Measurements from ENCODE around the gene FUT6. TPM values are rescaled to one million over a fixed set of nuclear protein-coding genes. Genes with fewer than 3 reads are reported as not detected.
A peak's percentile ranks its signal among the peaks of the same experiment; 100 is the strongest.

The FUT6 gene
- total and polyA plus RNA-seq, 5 experiments from 2014 or later: not detected

DNA sequence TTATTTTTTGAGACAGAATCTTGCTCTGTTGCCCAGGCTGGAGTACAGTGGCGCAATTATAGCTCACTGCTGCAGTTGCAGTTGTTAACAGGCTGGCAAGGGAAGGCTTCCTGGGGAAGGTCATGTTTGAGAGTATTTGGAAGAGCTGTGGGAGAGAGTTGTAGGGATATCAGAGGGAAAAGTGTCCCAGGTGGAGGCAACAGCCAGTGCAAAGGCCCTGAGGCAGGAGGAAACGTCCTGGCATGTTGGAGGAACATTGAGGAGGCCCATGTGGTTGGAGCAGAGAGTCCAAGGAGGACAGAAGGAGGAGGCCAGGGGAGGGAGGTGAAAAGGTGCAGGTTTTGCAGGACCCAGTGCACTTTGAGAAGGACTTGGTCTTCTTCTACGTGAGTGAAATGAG lies 46.3 kb downstream of the FUT6 start:
- ATAC-seq (no peak), DNase-seq (no peak)
- peaks cover 11 to 19% (median 15%) of the 10 kb centered on the region in 4 donors for H3K4me1 Mint-ChIP-seq
- POLR2A ChIA-PET: interaction anchor here (0.7 to 2.1 kb wide), 3 partner anchors 34 to 185 kb away, joined by 3 to 8 read pairs (median 5); partner anchors contain the start of gene RANBP3
- H3K27me3 Mint-ChIP-seq: peaks cover 0 to 10% (median 3%) of the 10 kb centered on the region in 5 donors
- no peak overlapping the region for H3K4me3 Mint-ChIP-seq
- H3K36me3 Mint-ChIP-seq: peaks cover 4 to 22% (median 7%) of the 10 kb centered on the region in 3 donors
- H3K27ac Mint-ChIP-seq: peak overlapping the region in 1 of 10 donors; percentile 46
- peaks cover 0 to 3% (median 0%) of the 10 kb centered on the region in 9 donors for H3K9me3 Mint-ChIP-seq

DNA sequence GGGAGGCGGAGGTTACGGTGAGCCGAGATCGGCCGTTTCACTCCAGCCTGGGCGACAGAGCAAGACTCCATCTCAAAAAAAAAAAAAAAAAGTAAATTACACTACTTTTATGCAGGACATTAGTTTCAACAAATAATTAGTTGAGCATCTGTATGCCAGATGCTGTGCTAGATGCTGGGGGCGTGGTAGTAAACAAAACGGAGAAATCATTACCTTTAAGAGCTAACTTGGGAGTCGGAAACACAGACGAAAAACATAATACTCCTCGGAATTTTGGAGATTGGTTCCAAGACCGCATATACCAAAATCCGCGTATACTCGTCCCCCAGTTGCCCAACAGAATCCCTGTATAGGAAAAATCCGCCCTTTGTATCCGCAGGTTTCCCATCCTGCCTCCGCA lies 47.3 kb downstream of the FUT6 start:
- peak overlapping the region in 4 of 10 donors; percentile 28 to 57 (median 52) for H3K27ac Mint-ChIP-seq
- H3K4me3 Mint-ChIP-seq: no peak overlapping the region
- ATAC-seq: no peak
- DNase-seq: no peak
- peaks cover 0 to 3% (median 0%) of the 10 kb centered on the region in 9 donors for H3K9me3 Mint-ChIP-seq
- H3K4me1 Mint-ChIP-seq: peaks cover 11 to 21% (median 16%) of the 10 kb centered on the region in 4 donors
- peaks cover 0 to 7% (median 0%) of the 10 kb centered on the region in 5 donors for H3K27me3 Mint-ChIP-seq
- H3K36me3 Mint-ChIP-seq: peaks cover 4 to 26% (median 7%) of the 10 kb centered on the region in 3 donors
- POLR2A ChIA-PET: interaction anchor here (1.5 to 2.9 kb wide), 4 partner anchors 36 to 1067 kb away, joined by 3 to 19 read pairs (median 9); partner anchors contain the start of genes NDUFA11, RANBP3 and VMAC

DNA sequence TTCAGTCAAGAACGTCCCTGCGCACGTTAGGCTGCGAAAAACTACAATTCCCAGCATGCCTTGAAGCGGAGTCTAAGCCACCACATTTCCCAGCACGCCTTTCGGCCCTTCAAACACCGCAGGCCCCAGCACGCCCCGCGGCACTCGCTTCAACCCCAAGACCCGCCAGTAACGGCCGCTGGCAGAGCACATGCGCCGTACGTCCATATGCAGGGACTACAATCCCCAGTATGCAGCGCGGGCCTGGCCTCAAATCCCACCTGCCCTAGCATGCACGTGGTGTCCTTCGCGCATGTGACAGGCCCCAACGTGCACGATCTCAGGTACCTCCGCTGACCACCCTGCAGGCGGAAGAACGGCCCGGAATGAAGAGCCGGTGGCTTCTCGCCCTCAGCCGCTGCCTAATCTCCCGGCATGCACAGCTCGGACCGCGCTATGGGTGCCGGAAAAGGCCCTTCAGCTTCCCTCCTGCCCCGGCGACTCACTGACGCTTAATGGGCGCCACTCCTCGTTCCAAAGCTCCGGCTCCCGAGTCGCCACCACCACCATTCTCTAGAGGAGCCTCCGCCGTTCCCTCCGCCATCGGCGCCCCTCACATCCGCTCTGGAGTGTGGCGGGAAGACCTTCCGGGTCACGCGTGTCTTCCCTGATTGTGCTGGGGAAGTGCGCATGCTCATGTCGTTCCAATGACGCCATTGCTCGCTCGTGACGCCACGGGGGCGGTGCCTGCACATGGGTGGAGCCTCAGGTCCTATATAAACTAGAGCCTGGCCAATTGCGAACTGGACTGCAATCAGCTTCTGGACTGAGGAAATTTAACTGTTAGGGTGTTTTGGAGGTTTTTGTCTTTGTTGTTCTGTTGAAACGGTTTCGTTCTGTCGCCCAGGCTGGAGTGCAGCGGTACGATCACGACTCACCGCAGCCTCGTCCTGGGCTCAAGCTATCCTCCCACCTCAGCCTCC lies 48.7 kb downstream of the FUT6 start, which contains the start of gene DUS3L:
Gene DUS3L, minus strand, starts transcription at position 605 of the 962 bp plus-strand sequence. Its CDS starts 22 bp downstream, at position 583.
- Mint-ChIP-seq H3K9me3 (peaks cover 0 to 3% (median 0%) of the 10 kb centered on the region in 9 donors), H3K4me3 (peak within 1 kb of the TSS; percentile 92 to 100 (median 99)), H3K4me1 (peaks cover 13 to 21% (median 16%) of the 10 kb centered on the region in 4 donors), H3K27me3 (peaks cover 0 to 2% (median 0%) of the 10 kb centered on the region in 5 donors), H3K36me3 (peaks cover 4 to 36% (median 12%) of the 10 kb centered on the region in 3 donors), H3K27ac (peak within 1 kb of the TSS; percentile 99 to 100 (median 100))
- ATAC-seq: peak; percentile 92 to 93
- peak; percentile 90 to 98 (median 95) for DNase-seq
- POLR2A ChIA-PET: interaction anchor here (0.7 to 2.9 kb wide), 12 partner anchors 13 to 1066 kb away, joined by 3 to 19 read pairs (median 4); partner anchors contain the start of genes CATSPERD, GPR108, LONP1 and NDUFA11

DNA sequence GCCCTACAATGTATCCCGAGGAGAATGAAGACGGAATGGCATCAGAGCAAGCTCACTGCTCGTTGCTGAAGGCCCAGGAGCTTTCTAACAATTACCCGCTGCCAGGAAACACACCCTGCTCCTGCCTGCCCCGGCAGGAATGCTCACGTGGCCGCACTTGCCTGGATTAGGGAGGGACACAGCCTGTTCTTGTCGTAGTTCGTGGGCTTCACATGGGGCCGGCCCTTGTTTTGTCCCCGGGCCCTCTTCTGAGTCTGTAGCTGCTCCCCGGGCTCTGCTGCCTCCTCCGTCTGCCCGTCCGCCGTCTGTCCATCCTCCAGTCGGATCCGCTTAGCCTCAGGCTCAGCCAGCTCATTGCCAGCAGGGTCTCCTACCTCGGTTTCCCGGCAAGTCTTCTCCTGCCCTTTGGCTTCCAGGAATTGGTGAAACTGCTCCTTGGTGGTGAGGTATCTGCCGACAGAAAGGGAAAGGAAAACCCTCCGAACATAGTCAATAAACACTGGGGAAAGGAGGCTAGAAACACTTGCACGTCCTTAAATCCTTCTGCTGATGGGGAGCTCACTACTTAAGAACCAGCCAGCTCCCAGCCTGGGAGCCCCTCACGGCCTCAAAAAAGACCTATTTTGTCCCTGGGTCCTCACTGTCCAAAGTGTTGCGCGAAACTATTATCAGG lies 49.5 kb downstream of the FUT6 start:
- DNase-seq (no peak), ATAC-seq (no peak)
- Mint-ChIP-seq H3K27me3 (peaks cover 0 to 2% (median 0%) of the 10 kb centered on the region in 5 donors), H3K4me3 (peak overlapping the region; percentile 92 to 100 (median 99)), H3K9me3 (peaks cover 0 to 3% (median 0%) of the 10 kb centered on the region in 9 donors), H3K36me3 (peaks cover 4 to 39% (median 13%) of the 10 kb centered on the region in 3 donors), H3K27ac (peak overlapping the region; percentile 99 to 100 (median 100)), H3K4me1 (peaks cover 13 to 21% (median 16%) of the 10 kb centered on the region in 4 donors)
- POLR2A ChIA-PET: interaction anchor here (0.7 to 2.9 kb wide), 7 partner anchors 38 to 947 kb away, joined by 3 to 19 read pairs (median 4); partner anchors contain the start of genes CATSPERD, GPR108, LONP1 and NDUFA11

DNA sequence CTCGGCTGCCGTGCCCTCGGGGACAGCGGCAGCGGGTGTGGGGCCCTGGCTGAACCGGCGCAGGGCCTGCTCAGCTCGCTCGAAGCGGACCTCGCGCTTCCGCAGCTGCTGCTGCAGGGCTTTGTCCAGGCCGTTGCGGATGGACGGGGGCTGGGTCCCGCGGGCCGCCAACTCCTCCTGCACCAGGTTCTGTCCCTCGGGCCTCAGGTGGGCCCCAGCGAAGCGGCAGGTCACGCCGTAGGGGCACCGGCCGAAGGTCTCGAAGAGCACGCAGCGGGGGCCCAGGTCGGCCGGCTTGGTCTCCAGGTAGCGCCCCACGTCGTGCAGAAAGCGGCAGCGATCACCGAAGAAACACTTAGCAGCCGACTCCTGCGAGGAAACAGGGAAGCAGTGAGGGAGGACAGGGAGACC lies 50.1 kb downstream of the FUT6 start:
- DNase-seq (no peak), ATAC-seq (no peak)
- POLR2A ChIA-PET: interaction anchor here (1.0 to 2.9 kb wide), 3 partner anchors 39 to 100 kb away, joined by 3 to 14 read pairs (median 13); partner anchors contain the start of genes CATSPERD, LONP1 and RPL36
- H3K4me3 Mint-ChIP-seq: peak overlapping the region in 2 of 10 donors; percentile 61 to 74
- peaks cover 13 to 21% (median 16%) of the 10 kb centered on the region in 4 donors for H3K4me1 Mint-ChIP-seq
- H3K27me3 Mint-ChIP-seq: peaks cover 0 to 2% (median 0%) of the 10 kb centered on the region in 5 donors
- H3K36me3 Mint-ChIP-seq: peaks cover 4 to 39% (median 13%) of the 10 kb centered on the region in 3 donors
- H3K9me3 Mint-ChIP-seq: peaks cover 0 to 3% (median 0%) of the 10 kb centered on the region in 9 donors
- H3K27ac Mint-ChIP-seq: peak overlapping the region in 2 of 10 donors; percentile 51 to 100

DNA sequence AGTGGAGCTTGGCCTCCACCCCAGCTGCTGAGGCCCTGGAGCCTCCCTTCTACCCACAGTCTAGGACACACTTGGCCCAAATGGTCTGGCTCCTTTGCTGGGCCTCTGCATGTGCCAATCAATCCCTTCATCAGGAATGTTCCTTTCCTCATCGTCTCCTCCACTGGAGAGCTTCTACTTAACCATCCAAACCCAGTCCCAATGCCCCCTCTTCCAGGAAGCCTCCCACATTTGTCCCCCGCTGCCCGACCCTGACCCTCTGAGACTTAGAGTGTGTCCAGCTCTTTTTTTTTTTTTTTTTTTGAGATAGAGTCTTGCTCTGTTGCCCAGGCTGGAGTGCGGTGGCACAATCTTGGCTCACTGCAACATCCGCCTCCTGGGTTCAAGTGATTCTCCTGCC lies 51.1 kb downstream of the FUT6 start:
- peak overlapping the region in 4 of 10 donors; percentile 8 to 87 (median 40) for H3K27ac Mint-ChIP-seq
- POLR2A ChIA-PET: interaction anchor here (0.6 to 1.0 kb wide), 2 partner anchors 68 to 1012 kb away, joined by 4 read pairs; partner anchors contain the start of genes CATSPERD and LONP1
- DNase-seq (no peak), ATAC-seq (no peak)
- peaks cover 0 to 2% (median 0%) of the 10 kb centered on the region in 5 donors for H3K27me3 Mint-ChIP-seq
- peak overlapping the region in 1 of 10 donors; percentile 18 for H3K4me3 Mint-ChIP-seq
- peaks cover 4 to 43% (median 13%) of the 10 kb centered on the region in 3 donors for H3K36me3 Mint-ChIP-seq
- peaks cover 13 to 21% (median 16%) of the 10 kb centered on the region in 4 donors for H3K4me1 Mint-ChIP-seq
- peaks cover 0 to 3% (median 0%) of the 10 kb centered on the region in 9 donors for H3K9me3 Mint-ChIP-seq

DNA sequence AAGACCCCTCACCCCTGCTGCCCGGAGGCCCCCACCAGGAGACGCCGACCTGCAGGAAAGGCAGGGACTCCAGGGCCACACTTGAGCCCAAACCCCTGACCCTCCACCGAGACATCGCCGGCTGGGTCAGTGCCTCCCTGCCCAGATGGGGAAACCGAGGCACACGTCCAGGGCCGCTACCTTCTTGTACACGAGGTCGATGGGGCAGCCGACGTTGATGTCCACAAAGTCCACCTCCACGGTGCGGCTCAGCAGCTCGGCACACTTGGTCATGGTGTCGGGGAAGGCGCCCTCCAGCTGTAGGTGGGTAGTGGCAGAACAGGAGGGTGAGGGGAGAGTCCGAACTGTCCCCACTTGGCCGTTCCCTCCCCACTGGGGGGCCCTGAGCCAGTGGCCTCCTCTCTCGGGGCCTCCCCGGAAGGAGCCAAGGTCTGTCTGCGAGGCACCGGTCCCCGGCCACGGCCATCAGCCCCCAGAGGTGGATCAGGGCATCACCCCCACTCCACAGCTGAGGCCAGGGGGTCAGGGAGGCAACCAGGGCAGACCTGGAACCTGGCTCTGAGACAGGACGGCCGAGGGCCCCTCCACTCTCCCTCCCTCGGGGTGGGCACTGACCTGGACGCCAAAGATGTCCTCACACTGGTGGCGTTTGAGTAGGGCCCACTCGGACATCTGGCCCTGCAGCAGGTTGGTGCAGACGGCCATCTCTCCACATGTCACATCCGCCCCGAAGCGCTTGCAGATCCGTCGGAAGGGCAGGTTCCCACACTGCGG lies 51.9 kb downstream of the FUT6 start:
- Mint-ChIP-seq H3K27ac (no peak overlapping the region), H3K4me3 (no peak overlapping the region), H3K36me3 (peaks cover 4 to 43% (median 13%) of the 10 kb centered on the region in 3 donors), H3K27me3 (peaks cover 0 to 2% (median 0%) of the 10 kb centered on the region in 5 donors), H3K4me1 (peaks cover 13 to 21% (median 16%) of the 10 kb centered on the region in 4 donors), H3K9me3 (peaks cover 0 to 3% (median 0%) of the 10 kb centered on the region in 9 donors)
- POLR2A ChIA-PET: no interaction called here
- DNase-seq (no peak), ATAC-seq (no peak)

DNA sequence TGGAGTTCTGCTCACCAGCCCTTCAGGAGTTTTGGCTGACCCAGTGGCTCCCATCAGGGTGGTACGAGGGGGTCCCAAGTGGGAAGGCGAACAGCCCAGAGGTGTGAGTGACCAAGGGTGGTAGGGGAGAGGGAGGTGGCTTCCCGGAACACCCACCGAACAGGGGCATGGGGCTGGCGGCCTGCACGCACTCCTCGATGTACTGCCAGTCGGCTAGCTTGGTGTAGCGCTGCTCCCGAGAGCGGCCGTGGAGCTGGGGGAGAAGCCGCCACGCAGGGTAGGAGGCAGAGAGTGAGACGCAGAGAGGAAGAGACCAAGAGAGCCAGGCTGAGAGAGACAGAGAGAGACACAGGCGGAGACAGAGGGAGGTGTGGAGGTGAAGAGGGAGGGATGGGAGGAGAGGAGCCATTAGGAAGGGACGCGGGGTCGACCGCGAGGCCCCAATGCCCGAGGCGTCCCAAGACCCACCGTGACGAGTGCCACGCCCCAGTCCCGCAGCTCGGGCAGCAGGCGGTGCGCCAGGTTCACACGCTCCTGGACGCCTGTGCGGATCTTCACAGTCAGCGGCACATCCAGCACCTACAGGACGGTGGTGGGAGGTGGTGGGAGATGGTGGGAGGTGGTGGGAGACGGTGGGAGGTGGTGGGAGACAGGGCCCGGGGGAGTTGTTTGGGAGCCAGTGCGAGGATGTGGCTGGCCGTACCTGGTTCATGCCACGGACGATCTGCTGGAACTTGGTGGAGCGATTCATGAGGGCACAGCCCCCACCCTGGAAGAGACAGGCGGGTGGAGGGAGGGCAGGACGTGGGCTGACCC lies 52.7 kb downstream of the FUT6 start:
- DNase-seq (no peak), ATAC-seq (no peak)
- Mint-ChIP-seq H3K36me3 (peaks cover 4 to 43% (median 13%) of the 10 kb centered on the region in 3 donors), H3K4me3 (no peak overlapping the region), H3K4me1 (peaks cover 13 to 21% (median 16%) of the 10 kb centered on the region in 4 donors), H3K9me3 (peaks cover 0 to 3% (median 0%) of the 10 kb centered on the region in 9 donors), H3K27ac (peak overlapping the region in 1 of 10 donors; percentile 27), H3K27me3 (peaks cover 0 to 2% (median 0%) of the 10 kb centered on the region in 5 donors)
- POLR2A ChIA-PET: no interaction called here

DNA sequence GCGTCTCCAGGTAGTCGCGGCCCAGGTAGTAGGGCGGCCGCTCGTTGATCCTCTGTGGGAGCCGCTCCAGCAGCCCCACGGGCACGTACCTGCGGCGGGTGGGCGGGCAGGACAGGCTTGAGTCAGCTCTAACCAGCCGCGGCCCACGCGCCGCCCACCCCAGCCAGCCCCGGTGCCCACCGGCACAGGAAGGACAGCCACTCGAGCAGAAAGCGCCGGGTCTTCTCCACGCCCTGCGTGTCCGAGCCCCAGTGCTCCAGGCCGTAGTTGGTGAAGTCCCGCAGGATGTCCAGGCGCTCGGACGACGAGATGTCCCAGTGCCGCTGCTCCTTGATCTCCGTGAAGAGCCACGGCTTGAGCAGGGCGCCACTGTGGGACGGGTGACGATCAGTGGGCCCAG lies 54.1 kb downstream of the FUT6 start:
- H3K4me1 Mint-ChIP-seq: peaks cover 8 to 13% (median 9%) of the 10 kb centered on the region in 4 donors
- H3K27ac Mint-ChIP-seq: no peak overlapping the region
- no peak for ATAC-seq
- H3K36me3 Mint-ChIP-seq: peaks cover 3 to 39% (median 10%) of the 10 kb centered on the region in 3 donors
- H3K9me3 Mint-ChIP-seq: peaks cover 0 to 1% (median 0%) of the 10 kb centered on the region in 9 donors
- no peak overlapping the region for H3K4me3 Mint-ChIP-seq
- H3K27me3 Mint-ChIP-seq: no peaks in the 10 kb centered on the region
- POLR2A ChIA-PET: no interaction called here
- DNase-seq: no peak

DNA sequence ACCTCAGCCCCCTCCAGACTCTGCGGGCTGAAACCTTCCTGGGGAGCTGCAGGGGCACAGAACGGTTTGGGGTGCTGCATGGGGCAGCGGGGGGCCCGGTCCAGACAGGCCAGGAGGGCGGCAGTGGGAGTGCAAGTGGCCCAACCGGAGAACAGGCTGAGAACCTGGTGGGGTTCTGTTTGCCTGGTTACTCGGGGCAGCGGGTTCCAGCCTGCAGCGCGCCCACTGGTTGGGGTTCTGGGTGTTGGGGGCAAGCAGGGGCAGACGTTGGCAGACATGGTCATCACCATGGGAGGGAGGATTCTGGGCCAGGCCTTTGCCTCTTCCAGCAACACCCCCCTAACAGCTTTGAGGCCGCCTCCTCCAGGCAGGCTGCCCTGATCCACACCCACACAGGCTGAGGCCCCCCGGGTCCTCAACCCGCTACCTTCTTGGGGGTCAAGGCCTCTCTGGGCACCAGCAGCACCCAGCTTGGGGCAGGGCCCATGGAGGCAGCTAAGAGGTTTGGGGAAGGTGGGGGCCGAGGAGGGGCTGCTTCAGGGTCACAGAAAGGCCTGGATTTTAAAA lies 54.8 kb downstream of the FUT6 start, which contains the start of gene PRR22:
Gene PRR22, minus strand, starts transcription at position 166 of the 567 bp plus-strand sequence. Its CDS starts 86 bp downstream, at position 80.
- Mint-ChIP-seq H3K9me3 (no peaks in the 10 kb centered on the region), H3K27me3 (no peaks in the 10 kb centered on the region), H3K4me3 (no peak within 1 kb of the TSS), H3K36me3 (peaks cover 0 to 34% (median 5%) of the 10 kb centered on the region in 3 donors), H3K4me1 (peaks cover 3 to 7% (median 4%) of the 10 kb centered on the region in 4 donors), H3K27ac (peak within 1 kb of the TSS in 1 of 10 donors; percentile 53)
- DNase-seq (no peak), ATAC-seq (no peak)
- POLR2A ChIA-PET: no interaction called here

Measured in naive thymus-derived CD8-positive, alpha-beta T cell (primary cell).